GM19099 (cell line): Measurements from ENCODE around the gene ZEB2.

Experiments
- POLR2A ChIP-seq: IDR thresholded peaks from 3 replicates; pipeline ENCODE4 v1.6.1; 2011; ENCODE audit warnings: low read depth; ENCODE audit not compliant: insufficient read length; ENCODE audit errors: extremely low read depth

The ZEB2 gene

GRCh38 chr2:144509001-144509878, 10.7 kb downstream of the ZEB2 start:
- no peak for TF ChIP-seq POLR2A

GRCh38 chr2:144508172-144508851, 11.6 kb downstream of the ZEB2 start:
- no peak for TF ChIP-seq POLR2A

- no peak for TF ChIP-seq POLR2A
Observed at GRCh38 chr2:144507441-144508171, 12.3 kb downstream of the ZEB2 start.

DNA sequence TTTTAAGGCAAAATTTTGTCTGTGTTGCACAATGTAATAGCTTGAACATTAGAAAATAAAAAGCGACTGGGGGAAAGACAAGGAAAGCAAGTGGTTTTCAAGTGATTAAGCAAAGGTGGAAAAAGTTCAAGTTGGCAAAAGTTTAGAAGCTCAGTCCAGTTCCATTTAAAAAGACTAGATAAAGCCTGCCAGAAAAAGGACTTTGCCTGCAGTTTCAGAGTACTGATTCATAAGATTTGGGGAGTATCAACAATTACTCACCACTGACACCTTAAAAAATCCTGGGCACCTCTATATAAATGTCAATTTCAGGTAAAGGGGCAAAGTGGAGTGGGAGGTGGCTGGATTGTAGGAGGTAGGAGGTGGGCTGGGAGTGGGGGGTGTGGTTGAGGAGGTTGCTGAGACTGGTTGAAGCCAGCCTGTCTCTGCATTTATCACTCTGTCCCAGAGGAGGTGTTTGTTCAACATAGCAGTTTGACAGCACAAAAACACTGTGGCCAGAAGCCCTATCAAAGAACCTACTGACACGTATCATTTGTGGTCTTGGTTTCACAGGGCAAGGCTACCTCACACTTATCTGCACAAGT, 14.6 kb downstream of the ZEB2 start:
- no peak for TF ChIP-seq POLR2A

DNA sequence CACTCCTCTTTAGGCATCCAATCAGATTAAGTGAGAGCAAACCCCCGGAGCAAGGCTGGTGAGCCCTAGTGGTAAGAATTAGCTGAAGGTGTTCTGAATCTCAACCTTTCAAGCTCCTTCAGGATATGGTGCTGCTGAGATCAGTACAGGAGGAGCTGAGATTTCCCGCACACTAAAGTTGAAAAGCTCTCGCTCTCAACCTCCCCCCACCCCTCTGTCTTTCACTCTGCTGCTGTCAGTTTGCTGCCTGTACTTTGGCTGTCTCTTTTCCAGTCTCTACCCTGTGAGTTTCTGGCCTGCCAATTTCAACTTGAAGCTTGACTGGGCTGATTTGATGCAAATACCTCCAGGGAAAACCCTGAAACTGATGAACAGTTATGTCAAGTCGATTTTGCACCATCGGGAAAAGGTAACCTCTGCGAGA, 15.7 kb downstream of the ZEB2 start:
- TF ChIP-seq POLR2A: no peak

- no peak for TF ChIP-seq POLR2A
Observed at GRCh38 chr2:144503242-144503641, 16.7 kb downstream of the ZEB2 start.

GRCh38 chr2:144502369-144502768, 17.6 kb downstream of the ZEB2 start:
- TF ChIP-seq POLR2A: no peak

GRCh38 chr2:144501627-144502026, 18.3 kb downstream of the ZEB2 start:
- TF ChIP-seq POLR2A: no peak

DNA sequence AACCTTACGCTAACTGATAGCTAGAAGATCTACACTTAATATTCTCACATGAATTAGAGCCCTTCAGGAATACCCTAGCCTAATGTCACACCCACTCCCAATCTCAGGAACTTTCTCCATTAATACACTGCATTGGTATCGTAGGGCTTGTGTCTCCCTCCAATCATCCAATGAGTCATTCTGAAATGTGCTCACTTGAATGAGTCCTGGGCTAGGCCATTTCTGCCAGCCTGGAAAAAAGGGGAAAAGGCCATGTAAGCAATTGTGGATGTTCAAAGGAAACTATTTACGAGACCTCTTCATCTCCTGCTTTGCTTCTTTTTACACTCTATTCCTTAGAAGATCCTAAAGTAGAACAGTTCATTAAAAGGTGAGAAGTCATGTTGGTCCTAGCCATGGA, 18.8 kb downstream of the ZEB2 start:
- no peak for TF ChIP-seq POLR2A

GRCh38 chr2:144500563-144500962, 19.4 kb downstream of the ZEB2 start:
- no peak for TF ChIP-seq POLR2A

DNA sequence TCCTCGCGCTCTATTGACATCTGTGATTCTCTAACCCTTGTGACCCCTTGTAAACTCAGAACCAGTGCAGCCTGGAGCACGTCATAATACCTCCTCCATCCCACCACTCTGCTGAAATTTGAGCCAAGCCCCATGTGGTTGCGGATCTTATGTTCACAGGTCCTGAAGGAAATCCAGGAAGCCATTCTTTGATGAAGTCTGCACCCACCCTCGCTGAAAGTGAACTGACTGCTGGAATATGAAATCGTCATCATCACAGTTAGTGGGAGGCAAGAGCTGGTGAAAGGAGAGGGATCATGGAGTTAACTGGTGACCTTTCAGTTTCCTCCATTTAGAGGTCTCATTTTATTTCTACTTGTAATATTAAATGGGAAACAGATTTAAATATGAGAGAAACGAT, 21.6 kb downstream of the ZEB2 start:
- no peak for TF ChIP-seq POLR2A

- TF ChIP-seq POLR2A: no peak
Observed at GRCh38 chr2:144496977-144497598, 22.8 kb downstream of the ZEB2 start.

GRCh38 chr2:144496092-144496976, 23.6 kb downstream of the ZEB2 start:
- no peak for TF ChIP-seq POLR2A

DNA sequence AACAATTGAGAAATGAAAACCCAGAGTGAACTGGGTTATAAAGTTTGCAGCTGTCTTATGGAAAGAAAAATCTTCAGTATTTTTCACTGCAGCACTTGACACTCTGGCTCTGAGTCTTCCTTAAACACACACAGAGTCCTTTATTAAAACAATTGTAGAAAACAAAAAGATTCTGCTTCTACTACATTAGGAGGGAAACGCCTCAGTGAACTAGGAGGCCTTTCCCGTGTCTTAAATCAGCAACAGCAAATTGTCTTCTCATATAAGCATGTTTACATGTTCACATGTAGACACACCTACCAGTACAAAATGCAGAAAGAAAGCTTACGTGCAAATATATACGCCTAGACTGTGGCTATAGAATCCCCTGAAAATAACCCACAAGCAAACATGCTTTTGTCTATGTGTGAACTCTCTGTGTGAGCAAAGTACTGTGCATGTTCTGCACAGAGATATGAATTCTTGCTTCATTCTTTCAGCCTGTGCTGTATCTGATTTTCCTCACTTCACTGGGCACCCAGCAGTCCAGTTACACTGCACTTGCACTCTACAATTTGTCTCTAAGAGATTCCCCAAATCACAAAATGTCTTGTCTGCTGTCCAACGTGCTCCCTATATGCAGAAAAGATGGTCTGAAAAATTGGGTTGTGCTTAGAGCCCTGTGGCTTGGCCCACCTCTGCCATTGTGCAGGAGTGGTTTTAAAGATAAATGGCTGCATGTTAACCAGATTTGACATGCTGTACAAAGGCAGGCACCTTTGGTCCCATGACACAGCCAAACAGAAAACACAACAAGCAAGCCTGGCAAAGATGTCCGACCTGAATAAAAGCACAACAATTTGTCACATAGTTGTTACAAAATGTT, 24.5 kb downstream of the ZEB2 start:
- no peak for TF ChIP-seq POLR2A
